ENCODE results near the gene HEMK1.

Gene HEMK1

DNA sequence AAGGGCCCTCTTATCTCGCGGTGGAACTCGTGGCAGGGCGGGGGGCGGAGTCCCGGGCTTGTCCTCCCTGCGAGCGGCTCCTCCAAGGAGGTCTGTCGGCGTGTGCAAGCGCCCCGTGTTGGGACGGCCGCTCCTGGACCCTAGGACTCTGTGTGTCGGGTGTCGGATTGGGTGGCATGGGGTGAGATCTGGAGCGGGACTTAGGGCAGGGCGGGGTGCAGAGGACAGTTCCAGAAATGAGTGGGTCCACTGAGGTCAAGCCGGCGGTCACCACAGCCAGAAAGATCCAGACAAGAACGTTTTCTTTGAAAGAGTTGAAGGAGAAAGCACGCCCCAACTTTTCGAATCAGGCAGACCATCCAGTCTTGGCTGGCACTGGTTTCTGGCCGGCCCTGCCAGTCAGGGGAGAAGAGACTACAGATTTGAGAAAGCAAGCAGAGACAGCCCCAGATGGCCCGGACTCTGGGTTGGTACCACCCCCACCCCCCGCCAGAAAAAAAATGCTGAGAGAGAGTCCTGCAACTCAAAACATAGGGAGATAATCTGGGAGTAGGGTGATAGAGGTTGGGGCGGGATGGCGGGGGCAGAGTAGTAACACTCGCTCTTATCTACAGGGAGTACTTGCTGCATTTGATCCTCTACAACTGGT, 43.0 kb downstream of the HEMK1 start:
- H3K9me2 ChIP-seq (replicated peaks; ENCODE audit: control insufficient read depth, low read length): no peaks in the 10 kb centered on the region
- peaks cover 21% of the 10 kb centered on the region for H3K4me1 ChIP-seq (ENCODE audit: control insufficient read depth, low read length)
- no peak overlapping the region for H3K27ac ChIP-seq (ENCODE audit: low read depth, low read length)
- H3K79me2 ChIP-seq (ENCODE audit: control insufficient read depth, low read length): no peaks in the 10 kb centered on the region; the same call in 1 of the 2 replicates
- H3F3A ChIP-seq (ENCODE audit: control insufficient read depth, insufficient read depth): peaks cover 13% of the 10 kb centered on the region
- H3K36me3 ChIP-seq (ENCODE audit: control insufficient read depth, low read length): no peaks in the 10 kb centered on the region
- peaks cover 15% of the 10 kb centered on the region for H4K20me1 ChIP-seq (ENCODE audit: control insufficient read depth, insufficient read depth, low read depth, low read length)
- H3K4me2 ChIP-seq (ENCODE audit: low read length): peak overlapping the region; percentile 98
- no peak; the same call in 1 of the 2 replicates for TF ChIP-seq EZH2phosphoT487 (IDR thresholded peaks at IDR 0.05; ENCODE audit: borderline replicate concordance, low read length)
- TF ChIP-seq, protein P1, sequence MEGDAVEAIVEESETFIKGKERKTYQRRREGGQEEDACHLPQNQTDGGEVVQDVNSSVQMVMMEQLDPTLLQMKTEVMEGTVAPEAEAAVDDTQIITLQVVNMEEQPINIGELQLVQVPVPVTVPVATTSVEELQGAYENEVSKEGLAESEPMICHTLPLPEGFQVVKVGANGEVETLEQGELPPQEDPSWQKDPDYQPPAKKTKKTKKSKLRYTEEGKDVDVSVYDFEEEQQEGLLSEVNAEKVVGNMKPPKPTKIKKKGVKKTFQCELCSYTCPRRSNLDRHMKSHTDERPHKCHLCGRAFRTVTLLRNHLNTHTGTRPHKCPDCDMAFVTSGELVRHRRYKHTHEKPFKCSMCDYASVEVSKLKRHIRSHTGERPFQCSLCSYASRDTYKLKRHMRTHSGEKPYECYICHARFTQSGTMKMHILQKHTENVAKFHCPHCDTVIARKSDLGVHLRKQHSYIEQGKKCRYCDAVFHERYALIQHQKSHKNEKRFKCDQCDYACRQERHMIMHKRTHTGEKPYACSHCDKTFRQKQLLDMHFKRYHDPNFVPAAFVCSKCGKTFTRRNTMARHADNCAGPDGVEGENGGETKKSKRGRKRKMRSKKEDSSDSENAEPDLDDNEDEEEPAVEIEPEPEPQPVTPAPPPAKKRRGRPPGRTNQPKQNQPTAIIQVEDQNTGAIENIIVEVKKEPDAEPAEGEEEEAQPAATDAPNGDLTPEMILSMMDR (IDR thresholded peaks at IDR 0.05; ENCODE audit: low read depth, low read length, poor library complexity, severe bottlenecking): no peak
- no peaks in the 10 kb centered on the region for H3K9me3 ChIP-seq (ENCODE audit: control insufficient read depth, insufficient read depth, low read length)
- peak overlapping the region; percentile 77 for H3K4me3 ChIP-seq (ENCODE audit: low read length)
- H3K27me3 ChIP-seq (ENCODE audit: control insufficient read depth, low read length): peaks cover 63% of the 10 kb centered on the region

DNA sequence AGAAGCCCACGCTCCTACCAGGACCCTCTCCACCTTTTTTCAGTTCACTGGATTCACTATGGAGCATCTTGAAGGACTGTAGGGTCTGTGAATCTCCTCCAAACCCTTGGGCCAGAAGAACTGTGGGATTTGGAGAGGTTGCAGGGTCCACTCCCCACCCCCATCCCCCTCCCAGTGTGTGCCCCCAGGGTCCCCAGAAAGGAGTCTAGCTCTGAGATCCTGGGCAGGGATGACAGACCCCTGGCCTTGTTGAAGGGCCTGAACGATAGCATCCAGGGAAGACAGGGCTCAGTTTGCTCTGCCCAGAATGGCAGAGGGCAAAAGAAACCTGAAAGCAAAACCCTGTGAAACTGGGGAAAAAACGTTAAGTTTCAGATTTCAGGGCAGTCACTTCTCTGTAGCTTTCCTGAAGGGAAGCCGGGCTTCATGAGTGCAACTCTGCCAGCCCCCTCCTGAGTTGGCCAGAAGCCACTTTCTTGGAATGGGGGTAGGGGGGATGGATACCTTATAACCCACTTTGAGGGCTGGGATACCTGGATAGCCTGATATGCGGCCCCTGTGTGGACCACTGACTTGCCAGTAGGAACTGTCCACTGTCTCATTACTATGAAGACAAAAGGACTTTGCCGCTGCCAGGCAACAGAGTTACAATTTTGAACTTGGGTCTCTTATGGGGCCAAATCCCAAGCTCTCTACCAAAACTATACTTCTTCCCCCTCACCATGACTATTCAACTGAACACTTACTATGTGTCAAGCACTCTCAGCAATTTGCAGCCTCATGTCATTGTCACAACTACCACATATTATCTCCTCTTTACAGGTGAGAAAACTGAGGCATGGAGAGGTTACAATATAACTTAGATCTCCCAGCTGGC, 43.9 kb downstream of the HEMK1 start:
- peaks cover 6% of the 10 kb centered on the region; the same call in 1 of the 2 replicates for H3K79me2 ChIP-seq (ENCODE audit: control insufficient read depth, low read length)
- H4K20me1 ChIP-seq (ENCODE audit: control insufficient read depth, insufficient read depth, low read depth, low read length): peaks cover 15% of the 10 kb centered on the region
- TF ChIP-seq EZH2phosphoT487 (IDR thresholded peaks at IDR 0.05; ENCODE audit: borderline replicate concordance, low read length): no peak
- TF ChIP-seq, protein P1 (IDR thresholded peaks at IDR 0.05; ENCODE audit: low read depth, low read length, poor library complexity, severe bottlenecking): no peak
- no peaks in the 10 kb centered on the region for H3K9me3 ChIP-seq (ENCODE audit: control insufficient read depth, insufficient read depth, low read length)
- H3K36me3 ChIP-seq (ENCODE audit: control insufficient read depth, low read length): no peaks in the 10 kb centered on the region
- H3F3A ChIP-seq (ENCODE audit: control insufficient read depth, insufficient read depth): peaks cover 13% of the 10 kb centered on the region
- H3K27ac ChIP-seq (ENCODE audit: low read depth, low read length): no peak overlapping the region
- H3K27me3 ChIP-seq (ENCODE audit: control insufficient read depth, low read length): peaks cover 61% of the 10 kb centered on the region
- H3K4me2 ChIP-seq (ENCODE audit: low read length): no peak overlapping the region
- H3K9me2 ChIP-seq (replicated peaks; ENCODE audit: control insufficient read depth, low read length): no peaks in the 10 kb centered on the region
- peaks cover 29% of the 10 kb centered on the region for H3K4me1 ChIP-seq (ENCODE audit: control insufficient read depth, low read length)
- H3K4me3 ChIP-seq (ENCODE audit: low read length): no peak overlapping the region

DNA sequence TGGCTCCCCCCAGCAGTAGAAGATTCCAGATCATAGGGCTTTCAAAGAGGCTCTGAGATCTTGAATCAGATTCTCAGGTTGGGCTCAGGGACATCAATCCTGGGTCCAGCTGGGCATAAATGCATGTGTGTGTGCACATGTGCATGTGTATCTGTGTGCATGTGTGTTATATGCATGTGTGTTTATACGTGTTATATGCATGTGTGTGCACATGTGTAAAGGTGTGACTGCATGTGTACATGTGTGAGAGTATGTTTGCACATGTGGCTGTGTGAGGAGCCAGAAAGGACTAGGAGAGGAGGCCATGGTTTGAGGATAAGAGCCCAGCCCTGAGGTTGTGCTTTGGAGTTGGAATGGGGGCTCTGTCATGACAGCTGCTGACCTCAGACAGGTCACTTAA, 45.9 kb downstream of the HEMK1 start:
- Histone ChIP-seq H3K4me1 (ENCODE audit: control insufficient read depth, low read length) (peaks cover 36% of the 10 kb centered on the region), H3K27me3 (ENCODE audit: control insufficient read depth, low read length) (peaks cover 42% of the 10 kb centered on the region), H3K36me3 (ENCODE audit: control insufficient read depth, low read length) (no peaks in the 10 kb centered on the region), H3K79me2 (ENCODE audit: control insufficient read depth, low read length) (peaks cover 6% of the 10 kb centered on the region; the same call in 1 of the 2 replicates), H3K9me3 (ENCODE audit: control insufficient read depth, insufficient read depth, low read length) (no peaks in the 10 kb centered on the region), H3K27ac (ENCODE audit: low read depth, low read length) (no peak overlapping the region), H3F3A (ENCODE audit: control insufficient read depth, insufficient read depth) (peaks cover 13% of the 10 kb centered on the region), H4K20me1 (ENCODE audit: control insufficient read depth, insufficient read depth, low read depth, low read length) (peaks cover 12% of the 10 kb centered on the region), H3K4me2 (ENCODE audit: low read length) (no peak overlapping the region), H3K9me2 (replicated peaks; ENCODE audit: control insufficient read depth, low read length) (no peaks in the 10 kb centered on the region), H3K4me3 (ENCODE audit: low read length) (no peak overlapping the region)
- TF ChIP-seq, protein P1 (IDR thresholded peaks at IDR 0.05; ENCODE audit: low read depth, low read length, poor library complexity, severe bottlenecking): no peak
- no peak for TF ChIP-seq EZH2phosphoT487 (IDR thresholded peaks at IDR 0.05; ENCODE audit: borderline replicate concordance, low read length)

All from DOHH2 (cell line).